Mucosa of rectum (tissue), 2 donors: Measurements from ENCODE around the gene PTGR1.

Experiments used
- H3K27ac ChIP-seq, 2 donors: one replicate each; pipeline ENCODE4 v1.7.0; 2013; ENCODE audit warnings: inconsistent platforms in 2 of 2, low read depth in 2 of 2, low read length in 2 of 2
- H3K27me3 ChIP-seq, 2 donors: one replicate each; pipeline ENCODE4 v1.7.0; 2013; ENCODE audit warnings: low read length in 2 of 2; ENCODE audit not compliant: control insufficient read depth in 2 of 2, insufficient read depth in 2 of 2
- H3K36me3 ChIP-seq, 2 donors: one replicate each; pipeline ENCODE4 v1.7.0; 2013; ENCODE audit warnings: low read length in 2 of 2; ENCODE audit not compliant: control insufficient read depth in 2 of 2, insufficient read depth in 2 of 2
- H3K4me1 ChIP-seq, 2 donors: one replicate each; pipeline ENCODE4 v1.7.0; 2013; ENCODE audit warnings: low read length in 2 of 2, mild to moderate bottlenecking in 1 of 2; ENCODE audit not compliant: control insufficient read depth in 2 of 2, insufficient read depth in 2 of 2
- H3K4me3 ChIP-seq, 2 donors: one replicate each; pipeline ENCODE4 v1.7.0; 2013; ENCODE audit warnings: low read length in 2 of 2
- H3K9ac ChIP-seq, 2 donors: one replicate each; pipeline ENCODE4 v1.7.0; 2013; ENCODE audit warnings: low read length in 2 of 2, low read depth in 1 of 2, mild to moderate bottlenecking in 1 of 2
- H3K9me3 ChIP-seq, 2 donors: one replicate each; pipeline ENCODE4 v1.7.0; 2013; ENCODE audit warnings: low read length in 2 of 2; ENCODE audit not compliant: control insufficient read depth in 2 of 2
- donor health status: healthy.
- donor health status: Normal muscosa, but diverticular disease.

The PTGR1 gene

DNA sequence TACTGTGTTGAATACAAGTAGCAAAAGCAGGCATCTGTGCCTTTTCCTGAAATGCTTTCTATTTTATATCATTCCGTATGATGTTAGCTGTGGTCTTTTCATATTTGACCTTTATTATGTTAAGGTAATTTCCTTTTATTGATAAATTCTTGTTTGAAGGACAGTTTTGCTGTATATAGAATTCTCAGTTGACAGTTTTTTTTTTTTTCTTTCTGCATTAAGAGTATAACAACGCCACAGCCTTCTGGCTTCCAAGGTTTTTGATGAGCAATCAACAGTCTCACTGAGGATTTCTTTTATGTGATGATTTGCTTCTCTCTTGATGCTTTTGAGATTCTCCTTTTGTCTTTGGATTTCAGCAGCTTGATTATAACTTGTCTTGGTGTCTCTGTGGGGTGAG, 50.8 kb downstream of the PTGR1 start:
- H3K27ac ChIP-seq = no peak overlapping the region
- H3K36me3 ChIP-seq = no peaks in the 10 kb centered on the region
- H3K4me3 ChIP-seq = no peak overlapping the region
- H3K9me3 ChIP-seq = peaks cover 3 to 27% of the 10 kb centered on the region in 2 donors
- H3K9ac ChIP-seq = no peak overlapping the region
- no peaks in the 10 kb centered on the region for H3K4me1 ChIP-seq
- no peaks in the 10 kb centered on the region for H3K27me3 ChIP-seq

DNA sequence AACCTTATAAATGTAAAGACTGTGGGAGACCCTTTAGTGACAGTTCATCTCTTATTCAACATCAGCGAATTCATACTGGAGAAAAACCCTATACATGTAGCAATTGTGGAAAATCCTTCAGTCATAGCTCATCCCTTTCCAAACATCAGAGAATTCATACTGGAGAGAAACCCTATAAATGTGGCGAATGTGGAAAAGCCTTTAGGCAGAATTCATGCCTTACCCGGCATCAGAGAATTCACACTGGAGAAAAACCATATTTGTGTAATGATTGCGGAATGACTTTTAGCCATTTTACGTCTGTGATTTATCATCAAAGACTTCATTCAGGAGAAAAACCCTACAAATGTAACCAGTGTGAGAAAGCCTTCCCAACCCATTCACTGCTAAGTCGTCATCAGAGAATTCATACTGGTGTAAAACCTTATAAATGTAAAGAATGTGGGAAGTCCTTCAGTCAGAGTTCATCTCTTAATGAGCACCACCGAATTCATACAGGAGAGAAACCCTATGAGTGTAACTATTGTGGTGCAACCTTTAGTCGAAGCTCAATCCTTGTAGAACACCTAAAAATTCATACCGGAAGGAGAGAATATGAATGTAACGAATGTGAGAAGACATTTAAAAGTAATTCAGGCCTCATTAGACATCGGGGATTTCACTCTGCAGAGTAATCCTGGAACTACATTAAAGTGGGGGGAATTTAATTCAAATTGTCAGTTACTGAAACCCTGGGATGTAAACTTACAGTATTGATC, 56.8 kb downstream of the PTGR1 start:
- Histone ChIP-seq H3K36me3 (no peaks in the 10 kb centered on the region), H3K9me3 (peaks cover 22 to 31% of the 10 kb centered on the region in 2 donors), H3K27ac (no peak overlapping the region), H3K9ac (no peak overlapping the region), H3K4me1 (no peaks in the 10 kb centered on the region), H3K4me3 (no peak overlapping the region), H3K27me3 (no peaks in the 10 kb centered on the region)

DNA sequence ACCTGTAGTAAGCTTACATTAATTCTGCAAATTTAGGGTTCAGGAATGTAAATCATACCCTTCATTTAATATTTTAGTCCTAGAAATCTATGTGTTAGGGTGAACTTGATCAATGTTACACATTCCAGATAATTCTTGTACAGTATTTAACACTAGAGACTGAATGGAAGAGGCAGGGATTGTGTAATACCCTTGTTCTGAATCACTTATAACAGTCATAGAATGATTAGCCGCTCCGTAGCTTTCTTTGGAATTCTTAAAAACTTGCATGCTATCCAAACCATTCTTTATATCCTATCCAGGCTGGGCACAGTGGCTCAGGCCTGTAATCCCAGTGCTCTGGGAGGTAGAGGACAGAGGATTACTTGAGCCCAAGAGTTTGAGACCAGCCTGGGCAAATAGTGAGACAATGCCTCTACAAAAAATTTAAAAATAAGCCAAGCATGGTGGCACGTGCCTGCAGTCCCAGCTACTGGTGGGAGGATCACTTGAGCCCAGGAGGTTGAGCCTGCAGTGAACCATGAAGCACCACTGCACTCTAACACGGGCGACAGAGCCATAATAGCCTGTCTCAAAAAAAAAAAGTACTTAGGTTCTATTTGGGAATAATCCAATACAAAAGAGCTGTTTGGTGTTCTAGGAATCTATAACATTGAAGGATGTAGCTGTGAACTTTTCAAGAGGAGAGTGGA, 66.2 kb downstream of the PTGR1 start:
- peaks cover 2 to 5% of the 10 kb centered on the region in 2 donors for H3K9me3 ChIP-seq
- H3K27me3 ChIP-seq = no peaks in the 10 kb centered on the region
- H3K4me3 ChIP-seq = no peak overlapping the region
- no peak overlapping the region for H3K27ac ChIP-seq
- H3K4me1 ChIP-seq = no peaks in the 10 kb centered on the region
- H3K36me3 ChIP-seq = no peaks in the 10 kb centered on the region
- H3K9ac ChIP-seq = no peak overlapping the region

DNA sequence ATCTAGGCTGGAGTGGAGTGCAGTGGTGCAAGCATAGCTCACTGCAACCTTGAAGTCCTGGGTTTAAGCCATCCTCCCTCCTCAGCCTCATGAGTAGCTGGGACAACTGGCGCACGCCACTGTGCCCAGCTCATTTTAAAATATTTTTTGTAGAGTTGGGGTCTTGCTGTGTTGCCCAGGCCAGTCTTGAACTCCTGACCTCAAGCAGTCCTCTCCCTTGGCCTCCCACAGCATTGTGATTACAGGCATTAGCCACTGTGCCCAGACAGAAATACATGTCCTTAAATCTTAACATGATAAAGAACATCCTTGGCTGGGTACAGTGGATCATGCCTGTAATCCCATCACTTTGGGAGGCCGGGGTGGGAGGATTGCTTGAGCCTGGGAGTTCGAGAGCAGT, 67.7 kb downstream of the PTGR1 start:
- H3K27ac ChIP-seq = no peak overlapping the region
- H3K9ac ChIP-seq = no peak overlapping the region
- no peaks in the 10 kb centered on the region for H3K4me1 ChIP-seq
- H3K36me3 ChIP-seq = no peaks in the 10 kb centered on the region
- H3K27me3 ChIP-seq = peaks cover 0 to 3% of the 10 kb centered on the region in 2 donors
- H3K4me3 ChIP-seq = no peak overlapping the region
- no peaks in the 10 kb centered on the region for H3K9me3 ChIP-seq

DNA sequence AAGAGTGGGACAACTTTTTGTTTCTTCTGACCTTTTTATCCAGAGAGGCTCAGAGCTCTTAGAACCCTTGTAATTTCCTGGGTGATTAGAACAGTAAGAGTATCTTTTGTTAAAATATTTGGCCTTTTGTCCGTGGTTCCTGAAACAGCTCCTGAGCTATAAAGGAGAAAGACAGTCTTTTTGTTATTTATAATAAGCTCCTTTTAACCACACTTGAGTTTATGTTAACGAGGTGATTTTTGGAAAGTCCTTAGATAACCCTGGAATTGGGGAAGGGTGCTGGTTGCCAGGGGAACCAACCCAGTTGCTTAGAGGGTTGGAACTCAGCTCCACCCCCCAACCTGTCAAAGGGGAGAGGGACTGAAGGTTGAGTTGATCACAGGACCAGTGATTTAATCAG, 69.7 kb downstream of the PTGR1 start:
- H3K4me3 ChIP-seq = no peak overlapping the region
- H3K36me3 ChIP-seq = no peaks in the 10 kb centered on the region
- H3K27me3 ChIP-seq = peaks cover 7 to 10% of the 10 kb centered on the region in 2 donors
- H3K9me3 ChIP-seq = no peaks in the 10 kb centered on the region
- peaks cover 7 to 9% of the 10 kb centered on the region in 2 donors for H3K4me1 ChIP-seq
- no peak overlapping the region for H3K27ac ChIP-seq
- H3K9ac ChIP-seq = no peak overlapping the region

DNA sequence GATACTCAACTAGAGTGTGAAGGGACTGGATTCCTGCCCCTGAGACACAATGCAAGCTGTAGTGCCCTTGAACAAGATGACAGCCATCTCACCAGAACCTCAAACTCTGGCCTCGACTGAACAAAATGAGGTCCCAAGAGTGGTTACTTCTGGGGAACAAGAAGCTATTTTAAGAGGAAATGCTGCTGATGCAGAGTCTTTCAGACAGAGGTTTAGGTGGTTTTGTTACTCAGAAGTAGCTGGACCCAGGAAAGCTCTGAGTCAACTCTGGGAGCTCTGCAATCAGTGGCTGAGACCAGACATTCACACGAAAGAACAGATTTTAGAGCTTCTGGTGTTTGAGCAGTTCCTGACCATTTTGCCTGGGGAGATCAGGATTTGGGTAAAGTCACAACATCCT, 72.1 kb downstream of the PTGR1 start:
- H3K36me3 ChIP-seq = no peaks in the 10 kb centered on the region
- H3K4me3 ChIP-seq = no peak overlapping the region
- peaks cover 7 to 10% of the 10 kb centered on the region in 2 donors for H3K27me3 ChIP-seq
- no peak overlapping the region for H3K9ac ChIP-seq
- H3K4me1 ChIP-seq = peaks cover 8 to 9% of the 10 kb centered on the region in 2 donors
- no peaks in the 10 kb centered on the region for H3K9me3 ChIP-seq
- no peak overlapping the region for H3K27ac ChIP-seq

DNA sequence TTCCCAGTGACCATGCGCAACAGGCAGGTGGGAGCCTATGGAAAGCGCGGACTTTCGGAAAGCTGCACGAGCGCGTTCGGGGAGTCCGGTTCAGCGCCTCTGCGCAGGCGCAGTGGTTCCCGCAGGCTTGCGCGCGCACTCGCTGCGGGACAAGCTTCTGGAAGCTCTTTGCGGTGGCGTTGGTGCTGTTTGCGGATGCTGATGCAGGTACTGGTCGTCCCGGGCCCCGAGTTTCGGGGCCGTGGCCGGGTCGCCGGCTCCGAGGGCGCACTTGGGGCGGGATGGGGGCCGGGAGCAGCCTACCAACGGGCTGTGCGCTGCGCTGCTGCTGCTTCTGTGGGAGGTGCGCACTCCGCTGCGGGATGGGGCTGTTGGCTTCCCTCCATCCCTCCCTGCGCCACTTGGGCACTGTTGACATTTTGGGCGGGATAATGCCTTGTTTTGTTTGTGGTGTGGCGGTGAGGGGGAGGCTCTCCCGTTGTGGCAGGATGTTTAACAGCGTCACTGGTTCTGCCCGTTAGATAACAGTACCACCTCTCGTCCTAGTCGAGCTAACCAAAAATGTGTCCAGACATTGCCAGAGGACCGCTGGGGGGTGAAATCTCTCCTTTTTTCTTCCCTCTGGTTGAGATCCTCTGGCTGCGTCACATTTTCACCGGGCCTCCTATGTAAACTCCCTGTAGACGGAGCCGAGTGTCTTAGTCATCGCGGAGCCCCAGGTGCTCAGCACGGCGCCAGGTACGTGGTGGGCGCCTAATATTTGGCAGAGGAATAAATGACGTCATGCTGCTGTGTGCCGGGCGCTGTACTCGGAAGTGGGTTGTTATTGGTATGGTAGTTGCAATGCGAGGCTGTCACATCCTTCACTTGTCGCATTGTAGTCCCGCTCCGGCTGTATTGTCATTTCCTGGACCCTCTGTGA, 74.1 kb downstream of the PTGR1 start, which contains the start of gene ZNF483:
Gene ZNF483 (plus strand): TSS at position 124 of the 922 bp plus-strand sequence. CDS start 2,217 bp downstream, outside the sequence.
- peak within 1 kb of the TSS in 1 of 2 donors; percentile 23 for H3K27ac ChIP-seq
- H3K27me3 ChIP-seq = peaks cover 7 to 10% of the 10 kb centered on the region in 2 donors
- H3K4me1 ChIP-seq = peaks cover 8 to 9% of the 10 kb centered on the region in 2 donors
- peak within 1 kb of the TSS; percentile 52 to 70 for H3K9ac ChIP-seq
- peak within 1 kb of the TSS; percentile 57 to 87 for H3K4me3 ChIP-seq
- no peaks in the 10 kb centered on the region for H3K9me3 ChIP-seq
- H3K36me3 ChIP-seq = no peaks in the 10 kb centered on the region

DNA sequence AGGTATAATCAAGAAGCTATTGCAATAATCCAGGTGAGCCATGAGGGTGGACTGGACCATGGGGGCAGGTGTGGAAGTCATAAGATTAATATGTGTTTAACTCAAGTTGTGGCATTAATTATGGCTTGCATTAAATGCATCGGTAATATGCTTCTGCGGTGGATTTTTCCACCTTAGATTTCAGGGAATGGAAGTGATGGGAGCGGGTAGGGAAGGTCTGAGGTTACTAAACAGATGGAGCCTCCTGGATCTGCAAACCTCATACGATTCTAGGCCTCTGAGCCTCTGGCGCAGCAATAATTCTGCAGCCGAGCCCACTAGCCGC, 74.8 kb downstream of the PTGR1 start:
- Histone ChIP-seq H3K4me1 (peaks cover 8 to 9% of the 10 kb centered on the region in 2 donors), H3K36me3 (no peaks in the 10 kb centered on the region), H3K27ac (no peak overlapping the region), H3K9ac (no peak overlapping the region), H3K9me3 (no peaks in the 10 kb centered on the region), H3K4me3 (peak overlapping the region; percentile 57 to 87), H3K27me3 (peaks cover 7 to 10% of the 10 kb centered on the region in 2 donors)

DNA sequence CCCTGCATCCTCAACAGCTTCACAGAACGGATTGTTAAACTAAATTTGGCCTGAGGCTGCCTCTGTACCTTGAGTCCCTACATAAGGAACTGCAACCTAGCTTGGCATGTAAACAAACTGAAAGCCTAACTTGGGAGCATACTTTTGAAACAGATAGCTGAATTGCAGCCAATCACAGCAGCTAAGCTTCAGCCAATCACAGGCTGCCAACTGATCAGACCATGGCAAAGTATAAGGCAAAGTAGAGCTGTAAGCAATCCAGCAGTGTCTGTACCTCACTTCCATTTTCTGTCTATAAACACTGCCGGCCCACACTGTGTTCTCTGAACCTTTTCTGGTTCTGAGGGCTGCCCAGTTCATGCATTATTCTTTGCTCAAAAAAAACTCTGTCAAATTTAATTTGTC, 83.4 kb downstream of the PTGR1 start:
- Histone ChIP-seq H3K9ac (no peak overlapping the region), H3K27me3 (no peaks in the 10 kb centered on the region), H3K27ac (no peak overlapping the region), H3K4me1 (no peaks in the 10 kb centered on the region), H3K9me3 (no peaks in the 10 kb centered on the region), H3K4me3 (no peak overlapping the region), H3K36me3 (no peaks in the 10 kb centered on the region)

DNA sequence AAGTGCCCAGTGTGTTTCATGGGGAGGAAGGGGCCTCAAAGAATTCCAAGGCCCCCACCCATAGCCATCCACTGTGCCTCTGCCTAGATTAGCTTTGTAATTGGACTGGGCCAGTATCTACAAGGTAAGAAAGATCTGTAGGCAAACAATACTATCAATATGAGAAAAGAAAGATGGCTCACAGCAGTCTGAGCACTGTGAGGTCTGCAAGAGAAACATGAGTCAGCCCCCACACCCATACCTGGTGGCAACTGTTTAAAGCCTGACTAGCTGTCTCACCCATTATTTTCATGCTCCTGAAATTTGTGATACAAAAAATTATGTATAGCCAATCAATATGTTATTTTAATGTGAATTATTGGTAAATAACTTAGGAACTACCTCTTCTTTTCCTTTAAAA, 84.5 kb downstream of the PTGR1 start:
- Histone ChIP-seq H3K9ac (no peak overlapping the region), H3K27me3 (no peaks in the 10 kb centered on the region), H3K36me3 (no peaks in the 10 kb centered on the region), H3K9me3 (no peaks in the 10 kb centered on the region), H3K27ac (no peak overlapping the region), H3K4me3 (no peak overlapping the region), H3K4me1 (no peaks in the 10 kb centered on the region)
